ENCODE data around the gene HOXD13.

HOXD13 gene

DNA sequence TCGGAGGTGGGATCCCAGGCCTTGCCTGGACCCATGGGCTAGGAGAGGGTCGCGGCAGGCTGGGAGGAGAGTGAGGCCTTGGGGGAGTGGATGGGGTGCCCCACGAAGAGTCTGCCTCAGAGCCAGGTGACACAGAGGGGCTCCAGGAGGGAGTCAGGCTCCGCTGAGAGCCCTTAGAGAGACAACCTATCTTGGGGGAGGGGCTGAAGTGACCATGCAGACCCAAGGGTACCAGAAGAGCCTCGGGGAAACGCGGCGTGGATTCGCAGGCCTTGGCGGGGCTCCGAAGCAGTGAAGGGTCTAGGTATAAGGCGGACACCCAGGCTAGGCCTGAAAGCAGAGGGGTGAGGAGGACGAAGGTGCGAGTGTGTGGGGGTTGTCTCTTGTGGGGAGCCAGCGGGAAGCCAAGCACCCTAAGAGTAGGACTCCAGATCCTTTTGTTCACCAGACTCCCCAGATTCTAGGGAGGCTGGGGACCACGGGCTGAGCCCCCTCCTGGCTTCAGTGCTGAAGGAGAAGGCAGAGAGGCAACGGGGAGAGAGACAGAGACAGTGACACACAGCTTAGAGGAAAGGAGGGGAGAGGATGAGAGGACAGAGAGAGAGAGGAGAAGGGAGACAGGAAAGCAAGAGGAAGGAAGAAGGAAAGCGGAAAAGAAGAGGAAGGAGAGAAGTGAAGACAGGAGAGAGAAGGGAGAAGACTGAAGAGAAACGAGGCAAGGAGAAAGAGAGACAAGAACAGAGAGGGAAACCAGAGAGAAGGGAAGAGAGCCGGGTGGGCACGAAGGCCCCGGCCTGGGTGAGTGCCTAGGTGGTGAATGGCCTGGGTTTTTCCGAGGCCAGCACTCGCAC, 13.4 kb downstream of the HOXD13 start:
- TF ChIP-seq, protein P1, sequence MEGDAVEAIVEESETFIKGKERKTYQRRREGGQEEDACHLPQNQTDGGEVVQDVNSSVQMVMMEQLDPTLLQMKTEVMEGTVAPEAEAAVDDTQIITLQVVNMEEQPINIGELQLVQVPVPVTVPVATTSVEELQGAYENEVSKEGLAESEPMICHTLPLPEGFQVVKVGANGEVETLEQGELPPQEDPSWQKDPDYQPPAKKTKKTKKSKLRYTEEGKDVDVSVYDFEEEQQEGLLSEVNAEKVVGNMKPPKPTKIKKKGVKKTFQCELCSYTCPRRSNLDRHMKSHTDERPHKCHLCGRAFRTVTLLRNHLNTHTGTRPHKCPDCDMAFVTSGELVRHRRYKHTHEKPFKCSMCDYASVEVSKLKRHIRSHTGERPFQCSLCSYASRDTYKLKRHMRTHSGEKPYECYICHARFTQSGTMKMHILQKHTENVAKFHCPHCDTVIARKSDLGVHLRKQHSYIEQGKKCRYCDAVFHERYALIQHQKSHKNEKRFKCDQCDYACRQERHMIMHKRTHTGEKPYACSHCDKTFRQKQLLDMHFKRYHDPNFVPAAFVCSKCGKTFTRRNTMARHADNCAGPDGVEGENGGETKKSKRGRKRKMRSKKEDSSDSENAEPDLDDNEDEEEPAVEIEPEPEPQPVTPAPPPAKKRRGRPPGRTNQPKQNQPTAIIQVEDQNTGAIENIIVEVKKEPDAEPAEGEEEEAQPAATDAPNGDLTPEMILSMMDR (IDR thresholded peaks at IDR 0.05; ENCODE audit: insufficient read depth, low read length, poor library complexity, severe bottlenecking): no peak
- no peaks in the 10 kb centered on the region; the same call in 1 of the 2 replicates for H3K27me3 ChIP-seq (replicated peaks; ENCODE audit: control insufficient read depth, insufficient read depth, low read length)
- H3K36me3 ChIP-seq (ENCODE audit: control insufficient read depth, insufficient read depth, low read length): no peaks in the 10 kb centered on the region
- DNase-seq (ENCODE audit: extremely low read depth, insufficient read length): no peak
- no peak overlapping the region for H3K4me3 ChIP-seq (replicated peaks; ENCODE audit: low read depth, low read length)

DNA sequence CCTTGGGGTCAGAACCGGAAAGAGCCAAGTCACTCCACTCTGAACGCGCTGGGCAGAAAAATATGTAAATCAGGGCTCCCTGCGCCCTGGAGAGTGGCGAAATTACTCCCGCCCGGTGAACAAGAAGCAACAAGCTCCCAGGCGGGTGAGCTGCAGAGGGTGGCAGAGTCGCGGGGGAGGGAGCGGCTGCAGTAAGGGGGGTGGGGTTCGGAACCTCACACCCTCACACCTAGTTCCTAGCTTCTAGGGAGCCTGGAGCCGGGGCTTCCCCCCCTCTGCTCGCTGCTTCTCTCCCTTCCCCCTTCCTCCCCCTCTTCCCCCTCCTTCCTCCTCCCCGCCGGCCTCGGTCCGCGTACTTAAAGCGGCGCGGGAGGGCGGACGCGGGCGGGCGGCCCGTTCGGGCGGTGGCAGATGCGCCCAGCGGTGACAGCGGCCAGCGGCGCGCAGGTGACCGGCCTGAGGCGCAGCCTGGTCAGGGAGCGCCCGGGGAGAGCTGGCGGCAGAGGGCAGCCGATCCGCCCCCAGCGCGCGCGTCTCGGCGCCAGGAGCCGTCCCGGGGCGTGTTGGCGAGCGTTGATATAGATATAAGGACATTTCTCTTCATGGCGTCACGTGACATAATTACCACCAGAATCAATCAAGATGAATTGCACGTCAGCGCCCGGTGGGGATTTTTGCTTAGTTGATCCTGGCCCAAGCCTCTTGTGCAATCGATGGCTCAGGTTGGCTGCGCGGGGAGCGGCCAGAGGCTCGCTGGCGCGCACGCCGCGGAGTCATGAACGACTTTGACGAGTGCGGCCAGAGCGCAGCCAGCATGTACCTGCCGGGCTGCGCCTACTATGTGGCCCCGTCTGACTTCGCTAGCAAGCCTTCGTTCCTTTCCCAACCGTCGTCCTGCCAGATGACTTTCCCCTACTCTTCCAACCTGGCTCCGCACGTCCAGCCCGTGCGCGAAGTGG, 14.3 kb downstream of the HOXD13 start, which contains the start of gene HOXD11:
Gene HOXD11, plus strand, starts transcription at position 700 of the 959 bp plus-strand sequence. Its CDS starts 76 bp downstream, at position 776.
- H3K36me3 ChIP-seq (ENCODE audit: control insufficient read depth, insufficient read depth, low read length): no peaks in the 10 kb centered on the region
- H3K27me3 ChIP-seq (replicated peaks; ENCODE audit: control insufficient read depth, insufficient read depth, low read length): peaks cover 1% of the 10 kb centered on the region; the same call in 1 of the 2 replicates
- TF ChIP-seq, protein P1 (IDR thresholded peaks at IDR 0.05; ENCODE audit: insufficient read depth, low read length, poor library complexity, severe bottlenecking): no peak
- no peak for DNase-seq (ENCODE audit: extremely low read depth, insufficient read length)
- no peak within 1 kb of the TSS for H3K4me3 ChIP-seq (replicated peaks; ENCODE audit: low read depth, low read length)

DNA sequence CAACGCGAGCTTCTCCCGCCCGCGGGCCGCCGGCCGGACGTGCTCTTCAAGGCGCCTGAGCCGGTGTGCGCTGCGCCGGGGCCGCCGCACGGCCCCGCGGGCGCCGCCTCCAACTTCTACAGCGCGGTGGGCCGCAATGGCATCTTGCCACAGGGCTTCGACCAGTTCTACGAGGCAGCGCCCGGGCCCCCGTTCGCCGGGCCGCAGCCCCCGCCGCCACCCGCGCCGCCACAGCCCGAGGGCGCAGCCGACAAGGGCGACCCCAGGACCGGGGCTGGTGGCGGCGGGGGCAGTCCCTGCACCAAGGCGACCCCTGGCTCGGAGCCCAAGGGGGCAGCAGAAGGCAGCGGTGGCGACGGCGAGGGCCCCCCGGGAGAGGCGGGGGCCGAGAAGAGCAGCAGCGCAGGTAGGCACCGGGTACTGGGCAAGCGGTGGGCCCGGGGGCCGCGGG, 15.2 kb downstream of the HOXD13 start:
- no peak for DNase-seq (ENCODE audit: extremely low read depth, insufficient read length)
- Histone ChIP-seq H3K36me3 (ENCODE audit: control insufficient read depth, insufficient read depth, low read length) (no peaks in the 10 kb centered on the region), H3K4me3 (replicated peaks; ENCODE audit: low read depth, low read length) (no peak overlapping the region), H3K27me3 (replicated peaks; ENCODE audit: control insufficient read depth, insufficient read depth, low read length) (peaks cover 3% of the 10 kb centered on the region)
- TF ChIP-seq, protein P1 (IDR thresholded peaks at IDR 0.05; ENCODE audit: insufficient read depth, low read length, poor library complexity, severe bottlenecking): no peak

DNA sequence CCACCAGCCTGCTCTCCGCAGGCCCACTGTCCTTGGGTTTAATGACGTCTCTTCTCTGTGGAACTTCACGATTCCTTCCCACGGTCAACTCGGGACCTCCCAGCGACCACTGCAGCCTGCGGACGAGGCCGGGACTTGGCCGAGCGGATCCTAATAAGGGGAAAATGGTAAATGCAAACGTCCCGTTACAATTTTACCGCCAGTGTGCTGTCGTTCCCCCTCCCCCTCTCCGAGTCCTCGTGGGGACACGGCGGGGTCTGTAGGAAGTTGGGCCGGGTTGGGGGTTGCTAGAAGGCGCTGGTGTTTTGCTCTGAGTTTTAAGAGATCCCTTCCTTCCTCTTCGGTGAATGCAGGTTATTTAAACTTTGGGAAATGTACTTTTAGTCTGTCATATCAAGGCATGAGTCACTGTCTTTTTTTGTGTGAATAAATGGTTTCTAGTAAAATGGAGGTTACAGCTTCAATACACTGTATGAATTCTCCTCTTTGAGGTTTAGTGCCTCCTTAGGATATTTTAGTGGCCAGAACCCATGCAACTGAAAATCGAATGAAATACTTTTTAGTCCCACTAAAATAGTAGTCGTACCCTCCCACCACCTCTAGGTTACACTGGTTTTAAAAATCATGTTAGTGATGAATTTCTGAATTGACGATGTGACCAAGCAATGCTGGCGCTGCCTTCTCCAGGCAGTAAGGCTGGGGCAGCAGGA, 16.8 kb downstream of the HOXD13 start:
- DNase-seq (ENCODE audit: extremely low read depth, insufficient read length): no peak
- Histone ChIP-seq H3K4me3 (replicated peaks; ENCODE audit: low read depth, low read length) (no peak overlapping the region), H3K27me3 (replicated peaks; ENCODE audit: control insufficient read depth, insufficient read depth, low read length) (peaks cover 3% of the 10 kb centered on the region), H3K36me3 (ENCODE audit: control insufficient read depth, insufficient read depth, low read length) (no peaks in the 10 kb centered on the region)
- TF ChIP-seq, protein P1 (IDR thresholded peaks at IDR 0.05; ENCODE audit: insufficient read depth, low read length, poor library complexity, severe bottlenecking): no peak

DNA sequence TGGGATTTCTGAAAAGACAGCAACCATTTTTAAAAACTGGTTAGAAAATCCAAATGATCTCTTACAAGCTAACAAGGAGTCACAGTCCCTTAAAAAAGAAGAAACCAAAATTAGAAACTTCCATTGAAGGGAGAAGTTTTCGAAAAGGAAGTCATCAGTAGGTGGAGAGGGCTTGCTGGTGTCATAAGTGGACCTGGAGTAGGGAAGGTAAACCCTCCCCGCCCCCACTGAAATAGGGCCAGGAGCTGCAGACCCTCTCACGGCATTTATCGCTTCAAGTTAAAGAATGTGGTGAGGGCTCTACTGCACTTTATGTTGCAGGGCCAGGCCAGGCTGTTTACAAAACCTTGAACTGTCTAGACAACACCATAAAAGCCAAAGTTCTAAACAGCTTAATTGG, 17.4 kb downstream of the HOXD13 start:
- Histone ChIP-seq H3K27me3 (replicated peaks; ENCODE audit: control insufficient read depth, insufficient read depth, low read length) (peaks cover 3% of the 10 kb centered on the region), H3K36me3 (ENCODE audit: control insufficient read depth, insufficient read depth, low read length) (no peaks in the 10 kb centered on the region), H3K4me3 (replicated peaks; ENCODE audit: low read depth, low read length) (no peak overlapping the region)
- TF ChIP-seq, protein P1 (IDR thresholded peaks at IDR 0.05; ENCODE audit: insufficient read depth, low read length, poor library complexity, severe bottlenecking): no peak
- no peak for DNase-seq (ENCODE audit: extremely low read depth, insufficient read length)

All from GM06990 (cell line).